A204.1 (cell line): ENCODE measurements around the gene MYO5B.

Experiments
- FAIRE-seq: peaks from 2 replicates; lab custom pipeline; 2012; peaks lifted over from hg19 to GRCh38; lab: Jason Lieb, UNC

MYO5B gene

GRCh38 chr18:50009773-50010335 is 185.1 kb downstream of the MYO5B start:
- FAIRE-seq: no peak

GRCh38 chr18:50008306-50008705 is 186.6 kb downstream of the MYO5B start:
- FAIRE-seq: no peak

- no peak for FAIRE-seq
These were observed 188.4 kb downstream of the MYO5B start for GRCh38 chr18:50006470-50007046.

- no peak for FAIRE-seq
These were observed 190.9 kb downstream of the MYO5B start for GRCh38 chr18:50004013-50004412.

DNA sequence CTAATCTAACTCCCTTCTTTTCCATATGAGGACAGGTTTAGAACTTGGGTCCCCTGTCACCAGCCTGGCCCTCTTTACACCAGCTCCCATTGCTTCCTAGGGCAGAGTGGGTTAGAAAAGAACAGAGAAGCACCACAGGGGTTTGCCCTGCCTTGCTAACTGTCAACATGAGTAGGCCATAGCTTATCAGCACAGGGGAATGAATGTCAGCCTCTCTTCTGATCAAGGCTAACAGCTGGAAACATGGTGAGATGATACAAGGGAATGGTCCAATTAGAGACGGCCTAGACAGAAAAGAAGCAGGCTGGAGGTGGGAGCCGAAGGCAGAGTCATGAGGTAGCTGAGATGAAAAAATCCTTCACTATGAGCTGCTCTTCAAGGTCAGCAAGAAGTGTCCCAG is 192.2 kb downstream of the MYO5B start:
- no peak for FAIRE-seq

DNA sequence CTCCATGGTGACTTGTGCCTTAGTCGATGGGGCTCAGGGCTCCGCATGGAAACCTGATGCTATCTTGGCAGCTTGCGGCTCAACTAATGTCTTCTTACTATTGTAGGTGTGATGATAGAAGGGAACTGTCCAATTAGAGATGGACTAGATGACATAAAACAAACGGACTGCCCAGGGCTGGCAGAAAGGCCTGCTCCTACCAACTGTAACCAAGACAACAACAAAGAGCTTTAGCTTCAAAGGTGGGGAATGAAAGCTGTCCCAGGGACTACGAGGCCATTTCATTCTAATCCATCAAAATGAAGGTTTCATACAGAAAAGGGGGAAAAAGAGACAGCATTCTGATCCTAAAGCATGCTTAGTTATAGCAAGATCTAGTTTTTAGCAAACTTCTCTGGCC is 194.7 kb downstream of the MYO5B start:
- no peak for FAIRE-seq

DNA sequence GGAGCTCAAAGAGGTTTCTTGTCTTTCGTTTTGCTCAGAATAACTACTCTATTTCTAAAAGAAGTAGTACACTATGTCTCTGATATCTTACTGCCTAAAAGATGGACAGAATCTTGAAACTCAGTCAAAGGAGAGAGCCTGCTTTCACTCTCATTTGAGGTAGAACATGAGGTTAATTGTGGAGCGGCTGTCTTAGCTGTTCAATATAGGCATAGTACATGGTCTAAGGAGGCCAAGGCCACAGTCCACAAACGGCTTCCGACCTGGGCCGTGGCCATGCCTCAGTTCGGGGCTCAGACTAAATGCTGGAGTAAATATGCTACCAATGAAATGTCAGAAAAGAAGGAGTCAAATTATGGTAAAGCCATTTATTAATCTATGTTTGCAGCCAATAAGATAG is 195.8 kb downstream of the MYO5B start:
- FAIRE-seq: no peak

DNA sequence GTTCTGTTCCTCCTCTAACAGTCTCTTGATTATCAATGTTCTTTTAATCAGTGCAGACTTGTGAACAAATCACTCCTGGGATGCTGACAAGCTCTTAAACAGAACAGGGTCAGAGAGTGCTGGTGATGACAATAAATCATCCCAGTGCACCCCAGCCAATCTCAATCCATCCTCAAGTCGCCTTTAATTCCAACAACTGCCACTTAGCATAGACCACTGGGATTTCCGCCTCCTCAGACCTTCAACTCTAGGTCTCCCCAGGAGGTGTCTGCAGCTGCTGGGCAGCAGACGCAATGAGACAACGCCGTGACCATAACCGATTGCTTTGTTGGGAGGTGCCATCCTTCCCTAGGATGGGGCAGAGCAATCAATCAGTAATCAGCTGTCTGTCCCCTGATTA is 197.4 kb downstream of the MYO5B start:
- FAIRE-seq: no peak

- no peak for FAIRE-seq
These were observed 200.5 kb downstream of the MYO5B start for GRCh38 chr18:49994410-49994809.

- FAIRE-seq: no peak
These were observed 201.6 kb downstream of the MYO5B start for GRCh38 chr18:49993299-49993698.

DNA sequence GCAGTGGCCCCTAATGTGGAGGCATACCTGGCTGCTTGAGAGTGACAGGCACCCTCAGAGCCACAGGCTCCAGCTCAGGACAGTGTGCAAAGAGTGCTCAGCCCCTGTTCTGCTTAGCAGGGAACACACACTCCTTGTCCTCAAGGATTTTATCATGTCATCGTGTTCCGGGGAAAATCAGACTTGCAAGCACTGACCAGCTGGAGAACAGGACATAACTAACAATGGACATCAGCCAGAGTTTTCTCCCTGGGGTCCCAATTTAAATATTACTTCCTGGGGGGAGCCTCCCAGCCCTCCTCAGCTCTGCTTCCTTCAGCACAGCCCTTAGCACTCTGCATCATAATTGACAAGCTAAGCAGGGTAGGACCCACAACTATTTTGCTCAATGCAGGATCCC is 206.2 kb downstream of the MYO5B start:
- FAIRE-seq: no peak

- no peak for FAIRE-seq
These were observed 206.8 kb downstream of the MYO5B start for GRCh38 chr18:49988101-49988500.

DNA sequence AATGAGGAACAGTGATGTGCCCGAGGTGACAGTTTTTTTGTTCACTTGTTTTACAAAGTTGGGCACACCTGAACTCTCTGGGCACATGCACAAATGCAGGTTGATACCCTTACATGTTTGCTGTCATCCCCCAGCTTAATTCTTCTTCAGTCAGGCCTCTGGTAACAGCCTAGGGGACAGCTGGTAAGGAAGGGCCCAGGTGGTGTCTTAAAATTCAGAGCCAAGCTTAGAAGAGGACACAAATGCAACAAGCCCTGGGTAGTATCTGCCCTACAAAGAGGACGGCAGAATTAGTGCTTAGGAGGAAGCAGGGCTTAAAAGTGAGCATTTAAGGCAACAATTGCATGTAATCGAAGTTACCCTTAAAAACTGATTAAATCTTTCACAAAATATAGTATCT is 209.7 kb downstream of the MYO5B start:
- FAIRE-seq: no peak

GRCh38 chr18:49980896-49981295 is 214.1 kb downstream of the MYO5B start:
- FAIRE-seq: no peak

DNA sequence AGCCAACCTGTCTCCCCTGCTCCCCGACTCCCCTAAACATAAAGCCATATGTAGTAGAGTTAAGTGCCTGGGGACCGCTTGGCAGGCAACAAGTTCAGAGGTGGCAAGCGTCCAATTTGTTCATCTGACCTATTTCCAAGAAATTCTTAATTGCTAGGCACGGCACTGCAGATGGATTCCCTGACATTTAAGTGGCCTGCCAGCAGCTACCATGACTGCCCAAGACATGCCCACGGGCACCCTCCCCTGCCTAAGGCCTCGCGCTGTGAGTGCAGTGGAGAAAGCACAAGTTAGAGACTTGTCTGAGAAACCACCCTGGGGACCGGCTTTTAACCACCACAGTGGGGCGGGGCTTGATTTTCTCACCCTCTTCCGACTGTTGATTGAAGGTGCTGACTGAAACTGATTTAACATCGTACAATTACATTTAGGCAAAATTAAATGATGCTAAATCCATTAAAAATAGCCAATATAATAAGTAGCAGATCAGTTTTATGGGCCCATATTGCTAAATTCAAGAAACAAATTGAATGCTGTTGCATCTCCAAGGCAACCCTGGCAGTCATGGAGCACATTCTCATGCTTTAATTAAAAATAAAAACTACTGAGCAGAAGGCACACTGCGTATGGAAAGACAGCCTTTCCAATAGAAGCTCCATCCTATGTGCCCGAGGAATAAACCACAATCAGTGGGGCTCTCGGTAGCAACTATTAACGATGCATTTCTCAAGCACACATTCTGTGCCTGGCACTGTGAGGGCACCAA is 218.0 kb downstream of the MYO5B start:
- FAIRE-seq: no peak

DNA sequence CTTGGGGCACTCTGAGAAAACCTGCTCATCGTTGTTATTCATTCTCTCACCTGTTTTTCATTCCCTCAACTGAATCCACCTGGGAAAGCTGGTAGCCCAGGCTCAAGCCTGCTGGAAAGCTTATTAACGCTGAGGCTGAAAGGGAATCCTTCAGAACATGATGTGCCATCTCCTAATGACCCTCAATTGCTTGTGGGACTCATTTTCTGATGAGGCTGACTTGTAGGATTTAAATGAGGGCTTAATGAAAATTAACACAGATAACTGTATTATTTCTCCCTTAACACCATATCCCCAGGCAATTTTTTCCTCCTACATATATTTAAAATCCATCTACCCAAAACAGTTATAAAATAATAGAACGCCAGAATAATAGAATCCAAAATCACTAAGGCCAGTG is 218.9 kb downstream of the MYO5B start:
- FAIRE-seq: no peak

DNA sequence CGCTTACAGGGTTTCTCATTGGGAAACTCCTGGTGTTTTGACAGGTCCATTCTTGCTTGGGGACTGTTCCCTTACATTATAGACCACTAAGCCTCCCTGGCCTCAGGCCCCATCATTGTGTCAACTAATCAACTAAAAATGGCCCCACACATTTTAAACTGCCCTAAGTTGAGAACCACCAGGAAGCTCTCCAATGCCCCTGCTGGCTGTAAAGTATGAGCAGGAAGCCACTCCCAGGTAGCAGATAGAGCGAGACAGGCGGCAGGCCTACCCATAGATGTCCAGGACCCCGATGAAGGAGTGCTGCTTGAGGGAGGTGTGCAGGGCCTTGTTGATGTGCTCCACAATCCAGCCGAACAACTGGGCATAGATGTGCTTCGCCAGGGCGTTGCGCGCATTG is 220.9 kb downstream of the MYO5B start:
- FAIRE-seq: no peak

- no peak for FAIRE-seq
These were observed 221.4 kb downstream of the MYO5B start for GRCh38 chr18:49973592-49973991.

GRCh38 chr18:49972535-49972934 is 222.4 kb downstream of the MYO5B start:
- FAIRE-seq: no peak

DNA sequence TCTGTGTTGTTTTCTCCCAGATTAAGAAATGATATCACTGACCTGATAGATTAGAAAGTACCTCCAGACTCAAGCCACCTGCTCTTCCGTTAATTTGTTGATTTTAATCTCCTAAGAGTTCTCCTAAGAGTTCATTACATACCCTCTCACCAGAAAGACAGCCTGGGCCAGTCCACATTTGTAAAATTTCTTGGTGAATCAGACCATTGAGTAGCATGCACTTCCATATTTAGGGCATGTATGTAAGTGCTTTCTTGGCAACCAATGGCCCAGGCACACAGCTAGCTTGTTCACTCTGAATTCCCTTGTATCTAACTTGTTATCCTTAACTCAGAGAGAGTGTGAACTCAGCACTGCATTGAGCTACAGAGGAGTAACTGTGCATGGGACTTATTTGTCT is 223.5 kb downstream of the MYO5B start:
- no peak for FAIRE-seq

DNA sequence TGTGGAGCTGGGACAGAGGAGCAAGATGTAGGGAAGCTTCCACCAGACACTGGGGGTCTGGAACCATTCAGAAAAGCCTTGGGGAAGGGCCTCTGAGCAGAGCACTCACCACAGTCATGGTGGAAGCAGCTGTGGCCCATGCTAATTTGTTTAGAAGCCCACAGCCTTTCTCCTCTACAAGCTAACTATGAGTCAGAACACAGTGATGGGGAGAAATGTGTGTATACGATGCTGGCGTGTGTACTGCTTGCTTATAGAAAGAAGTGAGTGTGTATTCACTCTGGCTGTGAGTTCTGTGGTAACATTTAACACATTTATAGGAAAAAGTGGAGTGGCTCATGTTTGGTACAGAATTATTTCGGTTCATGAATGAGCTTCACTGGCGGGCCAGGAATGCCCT is 224.6 kb downstream of the MYO5B start:
- no peak for FAIRE-seq

DNA sequence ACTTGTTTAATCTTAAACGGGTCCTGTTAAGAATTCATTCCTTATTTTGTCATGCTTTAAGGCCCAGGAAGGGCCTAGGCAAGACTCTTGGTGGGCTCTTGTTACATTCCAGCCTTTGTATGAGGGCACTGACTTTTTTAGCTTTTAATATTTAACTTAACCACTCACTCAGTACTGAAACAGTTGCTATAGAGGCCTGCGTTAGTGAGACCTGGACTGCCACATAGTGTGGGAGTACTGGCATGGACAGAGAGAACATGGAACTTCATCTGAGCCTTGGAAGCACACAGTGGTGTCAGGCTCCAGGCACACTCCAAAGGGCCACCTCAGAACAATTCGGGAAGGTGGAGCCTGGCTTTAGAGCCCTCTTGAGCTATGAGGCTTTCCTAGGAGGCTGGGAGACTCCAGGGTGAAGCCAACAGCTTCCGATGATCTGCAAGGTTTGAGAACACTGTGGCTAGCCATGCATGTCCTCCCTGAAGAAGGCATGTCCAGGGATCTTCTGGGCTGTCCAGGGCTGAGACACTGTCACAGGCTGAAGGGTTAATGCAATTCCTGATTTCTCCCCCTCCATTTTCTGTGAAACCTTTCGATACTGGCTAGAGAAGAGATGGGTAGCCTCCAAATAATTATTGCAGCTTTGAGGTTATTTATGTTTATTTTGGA is 226.2 kb downstream of the MYO5B start:
- no peak for FAIRE-seq

- no peak for FAIRE-seq
These were observed 227.2 kb downstream of the MYO5B start for GRCh38 chr18:49967636-49968313.
